ENCODE measurements around the gene SRSF4.
"Not testable (repeated sequence)": the region's sequence is repeated elsewhere in the genome, so short reads cannot be mapped to it uniquely, and the experiment has no call there.

SRSF4 gene

GRCh38 chr1:29162025-29162424 lies 19.7 kb downstream of the SRSF4 start:
- no peak for DNase-seq (ENCODE audit: low spot score in 2 of 2)
- H3K9me3 Mint-ChIP-seq, result no peaks in the 10 kb centered on the region
- ATAC-seq, result no peak
- no peak overlapping the region for H3K4me3 Mint-ChIP-seq
- peaks cover 100% of the 10 kb centered on the region for H3K36me3 Mint-ChIP-seq
- H3K27ac Mint-ChIP-seq, result no peak overlapping the region
- peaks cover 40% of the 10 kb centered on the region for H3K4me1 Mint-ChIP-seq

GRCh38 chr1:29159773-29160172 lies 21.9 kb downstream of the SRSF4 start:
- H3K4me3 Mint-ChIP-seq, result no peak overlapping the region
- ATAC-seq (no peak), DNase-seq (ENCODE audit: low spot score in 2 of 2) (no peak)
- peaks cover 100% of the 10 kb centered on the region for H3K36me3 Mint-ChIP-seq
- H3K27ac Mint-ChIP-seq, result no peak overlapping the region
- H3K4me1 Mint-ChIP-seq, result peaks cover 19% of the 10 kb centered on the region
- no peaks in the 10 kb centered on the region for H3K9me3 Mint-ChIP-seq

- H3K27ac Mint-ChIP-seq, result no peak overlapping the region
- H3K9me3 Mint-ChIP-seq, result no peaks in the 10 kb centered on the region
- peaks cover 5% of the 10 kb centered on the region for H3K4me1 Mint-ChIP-seq
Observed at GRCh38 chr1:29157269-29157601, 24.5 kb downstream of the SRSF4 start.

GRCh38 chr1:29156543-29157268 lies 25.0 kb downstream of the SRSF4 start:
- H3K4me1 Mint-ChIP-seq, result peaks cover 4% of the 10 kb centered on the region
- no peak overlapping the region for H3K27ac Mint-ChIP-seq
- peaks cover 100% of the 10 kb centered on the region for H3K36me3 Mint-ChIP-seq
- DNase-seq (ENCODE audit: low spot score in 2 of 2) (no peak), ATAC-seq (no peak)
- no peaks in the 10 kb centered on the region for H3K9me3 Mint-ChIP-seq
- no peak overlapping the region for H3K4me3 Mint-ChIP-seq

More at GRCh38 chr1:29157269-29157601, 24.5 kb downstream of the SRSF4 start:
- no peak overlapping the region for H3K4me3 Mint-ChIP-seq
- ATAC-seq (no peak), DNase-seq (ENCODE audit: low spot score in 2 of 2) (no peak)
- peaks cover 100% of the 10 kb centered on the region for H3K36me3 Mint-ChIP-seq

GRCh38 chr1:29152046-29152805 lies 29.5 kb downstream of the SRSF4 start:
- ATAC-seq (no peak), DNase-seq (ENCODE audit: low spot score in 2 of 2) (no peak)
- no peaks in the 10 kb centered on the region for H3K9me3 Mint-ChIP-seq
- H3K27ac Mint-ChIP-seq, result peak overlapping the region; percentile 27
- no peak overlapping the region for H3K4me3 Mint-ChIP-seq
- no peaks in the 10 kb centered on the region for H3K4me1 Mint-ChIP-seq
- peaks cover 100% of the 10 kb centered on the region for H3K36me3 Mint-ChIP-seq

GRCh38 chr1:29150346-29150745 lies 31.4 kb downstream of the SRSF4 start:
- H3K36me3 Mint-ChIP-seq, result peaks cover 100% of the 10 kb centered on the region
- not testable (repeated sequence) for H3K9me3 Mint-ChIP-seq; H3K4me3 Mint-ChIP-seq; DNase-seq (ENCODE audit: low spot score in 2 of 2); ATAC-seq; H3K4me1 Mint-ChIP-seq; H3K27ac Mint-ChIP-seq

- no peak for ATAC-seq
- H3K36me3 Mint-ChIP-seq, result peaks cover 100% of the 10 kb centered on the region
- H3K9me3 Mint-ChIP-seq, result no peaks in the 10 kb centered on the region
- H3K27ac Mint-ChIP-seq, result peak overlapping the region; percentile 67
- no peaks in the 10 kb centered on the region for H3K4me1 Mint-ChIP-seq
- no peak overlapping the region for H3K4me3 Mint-ChIP-seq
- no peak for DNase-seq (ENCODE audit: low spot score in 2 of 2)
Observed at GRCh38 chr1:29148656-29149491, 32.8 kb downstream of the SRSF4 start.

- no peaks in the 10 kb centered on the region for H3K9me3 Mint-ChIP-seq
Observed at GRCh38 chr1:29145739-29146437, 35.8 kb downstream of the SRSF4 start.

GRCh38 chr1:29144178-29144577 lies 37.5 kb downstream of the SRSF4 start:
- Mint-ChIP-seq H3K36me3 (peaks cover 60% of the 10 kb centered on the region), H3K27ac (peak overlapping the region; percentile 26), H3K4me1 (no peaks in the 10 kb centered on the region), H3K4me3 (no peak overlapping the region), H3K9me3 (no peaks in the 10 kb centered on the region)
- DNase-seq (ENCODE audit: low spot score in 2 of 2) (no peak), ATAC-seq (no peak)

More at GRCh38 chr1:29145739-29146437, 35.8 kb downstream of the SRSF4 start:
- DNase-seq (ENCODE audit: low spot score in 2 of 2) (no peak), ATAC-seq (no peak)
- no peaks in the 10 kb centered on the region for H3K4me1 Mint-ChIP-seq
- H3K27ac Mint-ChIP-seq, result no peak overlapping the region
- peaks cover 77% of the 10 kb centered on the region for H3K36me3 Mint-ChIP-seq
- no peak overlapping the region for H3K4me3 Mint-ChIP-seq

- no peak overlapping the region for H3K27ac Mint-ChIP-seq
- no peaks in the 10 kb centered on the region for H3K4me1 Mint-ChIP-seq
- H3K9me3 Mint-ChIP-seq, result no peaks in the 10 kb centered on the region
- peaks cover 45% of the 10 kb centered on the region for H3K36me3 Mint-ChIP-seq
- no peak for ATAC-seq
- no peak for DNase-seq (ENCODE audit: low spot score in 2 of 2)
- no peak overlapping the region for H3K4me3 Mint-ChIP-seq
Observed at GRCh38 chr1:29142714-29143113, 39.0 kb downstream of the SRSF4 start.

GRCh38 chr1:29136391-29136915 lies 45.2 kb downstream of the SRSF4 start:
- DNase-seq (ENCODE audit: low spot score in 2 of 2), result no peak
- Mint-ChIP-seq H3K9me3 (no peaks in the 10 kb centered on the region), H3K4me1 (no peaks in the 10 kb centered on the region), H3K4me3 (no peak overlapping the region), H3K36me3 (no peaks in the 10 kb centered on the region), H3K27ac (no peak overlapping the region)
- no peak for ATAC-seq

GRCh38 chr1:29134695-29135028 lies 47.0 kb downstream of the SRSF4 start:
- H3K4me3 Mint-ChIP-seq, result no peak overlapping the region

GRCh38 chr1:29133861-29134694 lies 47.6 kb downstream of the SRSF4 start:
- Mint-ChIP-seq H3K9me3 (no peaks in the 10 kb centered on the region), H3K27ac (no peak overlapping the region), H3K36me3 (no peaks in the 10 kb centered on the region), H3K4me3 (no peak overlapping the region), H3K4me1 (no peaks in the 10 kb centered on the region)
- ATAC-seq, result peak; percentile 51
- no peak for DNase-seq (ENCODE audit: low spot score in 2 of 2)

More at GRCh38 chr1:29134695-29135028, 47.0 kb downstream of the SRSF4 start:
- ATAC-seq (peak; percentile 18), DNase-seq (ENCODE audit: low spot score in 2 of 2) (no peak)
- Mint-ChIP-seq H3K27ac (no peak overlapping the region), H3K9me3 (no peaks in the 10 kb centered on the region), H3K4me1 (no peaks in the 10 kb centered on the region), H3K36me3 (no peaks in the 10 kb centered on the region)

GRCh38 chr1:29131056-29131455 lies 50.6 kb downstream of the SRSF4 start:
- not testable (repeated sequence) for H3K9me3 Mint-ChIP-seq, H3K4me1 Mint-ChIP-seq

More at GRCh38 chr1:29131056-29131455, 50.6 kb downstream of the SRSF4 start:
- not testable (repeated sequence) for H3K4me3 Mint-ChIP-seq; DNase-seq (ENCODE audit: low spot score in 2 of 2); ATAC-seq; H3K27ac Mint-ChIP-seq; H3K36me3 Mint-ChIP-seq

Data from stimulated activated effector memory CD8-positive, alpha-beta T cell treated with anti-CD3 and anti-CD28 coated beads, Interleukin-12 subunit alpha, Interleukin-12 subunit beta, amount 100 ng/mL, for 72 hours (primary cell).